NK-92 (cell line): ENCODE measurements around the gene SLC16A1.
"Not testable (repeated sequence)": the region's sequence is repeated elsewhere in the genome, so short reads cannot be mapped to it uniquely, and the experiment has no call there.

Source experiments
- DNase-seq: peaks from one replicate; lab custom pipeline; 2025; ENCODE audit not compliant: unreplicated experiment; lab: John Stamatoyannopoulos, UW

SLC16A1 gene

GRCh38 chr1:112973788-112974187 is 17.8 kb upstream of the SLC16A1 start:
- DNase-seq = no peak

- no peak for DNase-seq
Observed at GRCh38 chr1:112971006-112971405, 15.0 kb upstream of the SLC16A1 start.

- DNase-seq = no peak
Observed at GRCh38 chr1:112964347-112964746, 8.4 kb upstream of the SLC16A1 start.

GRCh38 chr1:112961072-112961471 is 5.1 kb upstream of the SLC16A1 start:
- no peak for DNase-seq

GRCh38 chr1:112960384-112960783 is 4.4 kb upstream of the SLC16A1 start:
- DNase-seq = no peak

GRCh38 chr1:112958236-112958635 is 2.2 kb upstream of the SLC16A1 start:
- DNase-seq = not testable (repeated sequence)

- no peak for DNase-seq
Observed at GRCh38 chr1:112957133-112957812, 1.3 kb upstream of the SLC16A1 start.

- DNase-seq = no peak
Observed at GRCh38 chr1:112956544-112957132, 642 bp upstream of the SLC16A1 start.

- DNase-seq = no peak
Observed at GRCh38 chr1:112954945-112955772, 837 bp downstream of the SLC16A1 start.

GRCh38 chr1:112954017-112954650 is 1.9 kb downstream of the SLC16A1 start:
- no peak for DNase-seq

- no peak for DNase-seq
Observed at GRCh38 chr1:112950426-112950825, 5.6 kb downstream of the SLC16A1 start.

- DNase-seq = no peak
Observed at GRCh38 chr1:112946683-112947082, 9.3 kb downstream of the SLC16A1 start.

GRCh38 chr1:112939810-112940209 is 16.2 kb downstream of the SLC16A1 start:
- DNase-seq = no peak

GRCh38 chr1:112938210-112938609 is 17.8 kb downstream of the SLC16A1 start:
- DNase-seq = no peak

GRCh38 chr1:112937495-112937894 is 18.5 kb downstream of the SLC16A1 start:
- DNase-seq = no peak

GRCh38 chr1:112937070-112937469 is 18.9 kb downstream of the SLC16A1 start:
- no peak for DNase-seq

GRCh38 chr1:112935461-112936111 is 20.4 kb downstream of the SLC16A1 start:
- no peak for DNase-seq

- DNase-seq = no peak
Observed at GRCh38 chr1:112934577-112934976, 21.4 kb downstream of the SLC16A1 start.

GRCh38 chr1:112933820-112934571 is 22.0 kb downstream of the SLC16A1 start:
- DNase-seq = no peak

- no peak for DNase-seq
Observed at GRCh38 chr1:112929979-112930378, 26.0 kb downstream of the SLC16A1 start.
